K562 (cell line): ENCODE measurements around the gene GSTM2. TPM values are rescaled to one million over a fixed set of nuclear protein-coding genes. Genes with fewer than 3 reads are reported as not detected.

Experiments
- ATF4 ChIP-seq: fragments of 450-650 bp; formaldehyde crosslinking; IDR thresholded peaks from 2 replicates; pipeline ENCODE4 v1.4.0; 2022; ENCODE audit warnings: mild to moderate bottlenecking, moderate library complexity
- E2F8 ChIP-seq: fragments of 450-650 bp; IDR thresholded peaks from 2 replicates; pipeline ENCODE4 v1.7.1; 2018; ENCODE audit warnings: mild to moderate bottlenecking, low read depth; ENCODE audit not compliant: partially characterized antibody
- GABPB1 ChIP-seq: sonication (generic); formaldehyde crosslinking; IDR thresholded peaks from 2 replicates; pipeline ENCODE4 v1.8.0; 2022; ENCODE audit warnings: mild to moderate bottlenecking, missing genetic modification reagents
- GTF2E2 ChIP-seq: fragments of 200-800 bp; sonication (Bioruptor generic); IDR thresholded peaks from 2 replicates; pipeline ENCODE4 v1.6.1; 2016; ENCODE audit warnings: missing genetic modification characterization, missing compliant biosample characterization
- KDM2B ChIP-seq: fragments of 250-450 bp; sonication (Bioruptor Pico); IDR thresholded peaks from 2 replicates; pipeline ENCODE4 v1.8.0; 2021; ENCODE audit warnings: mild to moderate bottlenecking, moderate library complexity
- MCM5 ChIP-seq: fragments of 450-650 bp; IDR thresholded peaks from 2 replicates; pipeline ENCODE4 v1.6.1; 2016; ENCODE audit warnings: low read depth
- NFE2L1 ChIP-seq: fragments of 450-650 bp; IDR thresholded peaks from 2 replicates; pipeline ENCODE4 v1.6.1; 2016; ENCODE audit warnings: missing genetic modification characterization, low read depth, mild to moderate bottlenecking, missing compliant biosample characterization, moderate library complexity, borderline replicate concordance
- NFRKB ChIP-seq: fragments of 450-650 bp; IDR thresholded peaks from 2 replicates; pipeline ENCODE4 v1.6.1; 2016; ENCODE audit warnings: low read depth
- PKNOX1 ChIP-seq: fragments of 450-650 bp; IDR thresholded peaks from 2 replicates; pipeline ENCODE4 v1.6.1; 2016
- SFPQ ChIP-seq: fragments of 200-400 bp; formaldehyde crosslinking; IDR thresholded peaks from 2 replicates; pipeline ENCODE4 v1.6.1; 2017; ENCODE audit warnings: mild to moderate bottlenecking, low read depth, low read length, moderate library complexity
- TCF7 ChIP-seq: sonication (generic); IDR thresholded peaks from 2 replicates; pipeline ENCODE4 v1.6.1; 2016; ENCODE audit warnings: antibody characterized with exemption, borderline replicate concordance
- TFE3 ChIP-seq: fragments of 450-650 bp; formaldehyde crosslinking; IDR thresholded peaks from 2 replicates; pipeline ENCODE4 v1.4.0; 2020; ENCODE audit warnings: mild to moderate bottlenecking, mixed read lengths
- U2AF2 ChIP-seq: fragments of 200-400 bp; formaldehyde crosslinking; optimal IDR thresholded peaks from 2 replicates; pipeline ENCODE3; 2017; ENCODE audit warnings: low read depth, mild to moderate bottlenecking, low read length
- ZFP30 ChIP-seq: fragments of 250-450 bp; sonication (Bioruptor Pico); IDR thresholded peaks from 2 replicates; pipeline ENCODE4 v1.8.0; 2022; ENCODE audit warnings: moderate library complexity, mild to moderate bottlenecking, inconsistent platforms, borderline replicate concordance
- ZNF584 ChIP-seq: fragments of 200-800 bp; sonication (Bioruptor generic); IDR thresholded peaks from 2 replicates; pipeline ENCODE4 v1.6.1; 2016; ENCODE audit warnings: low read depth, mild to moderate bottlenecking, missing genetic modification characterization, missing compliant biosample characterization
- ZNF639 ChIP-seq, 2 experiments: fragments of 200-800 bp in 1 of 2; sonication (Bioruptor generic) in 1 of 2; sonication (generic) in 1 of 2; formaldehyde crosslinking in 1 of 2; IDR thresholded peaks in 1 of 2; conservative IDR thresholded peaks in 1 of 2; 2 replicates each; pipeline versions ENCODE4 v1.5.0 to v1.6.1; 2016 to 2020; ENCODE audit warnings: missing compliant biosample characterization in 1 of 2, missing genetic modification characterization in 1 of 2, missing genetic modification reagents in 1 of 2
- polyA plus RNA-seq, 8 experiments: library from polyadenylated mRNA; depleted of rRNA in 4 of 8; stranded (reverse) in 5 of 8; unstranded in 3 of 8; fragments of >200 nt; fragmentation: Nextera tagmentation in 2 of 8; fragmentation: Illumina TruSeq in 1 of 8; extraction: Ambion mirVana in 2 of 8; extraction: Trizol in 1 of 8; gene quantifications; 2 replicates each; pipeline versions ENCODE4 v1.2.1 to v1.2.3, GENCODE V29; 2011 to 2014; ENCODE audit warnings: inconsistent platforms in 1 of 8, missing spikeins in 1 of 8
- total RNA-seq, 7 experiments: library from RNA; depleted of rRNA in 6 of 7; stranded (reverse); fragments of >200 nt in 6 of 7; fragmentation: Illumina TruSeq in 2 of 7; extraction: Trizol in 2 of 7; gene quantifications; 2 replicates each; pipeline versions ENCODE4 v1.2.1 to v1.2.3, GENCODE V29; 2011 to 2021; ENCODE audit warnings: low replicate concordance in 1 of 7

The GSTM2 gene
- total and polyA plus RNA-seq, 9 of the 15 experiments (the other 6 are each of a cell fraction or from before 2014, with no cell fraction given): 1.6 to 15.1 (median 6.8) TPM

- TF ChIP-seq U2AF2 (no peak), NFE2L1 (tag) (no peak), E2F8 (peak; percentile 64), KDM2B (peak; percentile 43), ZNF584 (CRISPR knock-in tag) (no peak), GABPB1 (peak; percentile 82), GTF2E2 (tag) (no peak), ZFP30 (no peak), TCF7 (no peak), ZNF639 (CRISPR knock-in tag; conservative IDR thresholded peaks at IDR 0.05 in 1 of 2, IDR thresholded peaks at IDR 0.05 in 1 of 2) (no peak), MCM5 (no peak), ATF4 (CRISPR knock-in tag) (no peak), PKNOX1 (no peak), TFE3 (CRISPR knock-in tag) (no peak), NFRKB (no peak), SFPQ (no peak)
These were observed 12.0 kb upstream of the GSTM2 start, which contains the start of gene GSTM4 (continued) for GRCh38 chr1:109655615-109656519.
